ENCODE measurements around the gene SLC6A7. TPM values are rescaled to one million over a fixed set of nuclear protein-coding genes. Genes with fewer than 3 reads are reported as not detected.

Gene SLC6A7
- polyA plus RNA-seq, 1 of the 3 experiments (the other 2 are of a cell fraction), result not detected

DNA sequence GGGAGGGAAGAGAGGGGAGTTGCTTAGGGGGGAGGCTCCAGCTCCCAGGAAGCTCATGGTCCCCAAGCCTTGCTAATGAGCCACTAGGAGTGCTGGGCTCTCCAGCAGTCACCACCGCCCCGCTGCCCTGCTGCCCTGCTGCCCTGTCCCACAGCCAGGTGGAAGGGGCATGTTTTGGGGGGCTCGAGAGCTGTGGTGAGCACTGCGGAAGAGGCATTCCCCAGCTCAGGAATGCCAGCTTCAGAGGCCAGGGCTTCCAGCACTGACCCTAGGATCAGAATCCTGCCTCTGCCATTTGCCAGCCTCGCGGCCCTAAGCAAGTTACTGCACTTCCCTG lies 16.9 kb downstream of the SLC6A7 start (continued):
- TF ChIP-seq, protein P1, sequence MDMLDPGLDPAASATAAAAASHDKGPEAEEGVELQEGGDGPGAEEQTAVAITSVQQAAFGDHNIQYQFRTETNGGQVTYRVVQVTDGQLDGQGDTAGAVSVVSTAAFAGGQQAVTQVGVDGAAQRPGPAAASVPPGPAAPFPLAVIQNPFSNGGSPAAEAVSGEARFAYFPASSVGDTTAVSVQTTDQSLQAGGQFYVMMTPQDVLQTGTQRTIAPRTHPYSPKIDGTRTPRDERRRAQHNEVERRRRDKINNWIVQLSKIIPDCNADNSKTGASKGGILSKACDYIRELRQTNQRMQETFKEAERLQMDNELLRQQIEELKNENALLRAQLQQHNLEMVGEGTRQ (IDR thresholded peaks at IDR 0.05; ENCODE audit: borderline replicate concordance, low read depth, low read length), result no peak
- no peak for TF ChIP-seq NRF1 (IDR thresholded peaks at IDR 0.05; ENCODE audit: low read depth, low read length)

DNA sequence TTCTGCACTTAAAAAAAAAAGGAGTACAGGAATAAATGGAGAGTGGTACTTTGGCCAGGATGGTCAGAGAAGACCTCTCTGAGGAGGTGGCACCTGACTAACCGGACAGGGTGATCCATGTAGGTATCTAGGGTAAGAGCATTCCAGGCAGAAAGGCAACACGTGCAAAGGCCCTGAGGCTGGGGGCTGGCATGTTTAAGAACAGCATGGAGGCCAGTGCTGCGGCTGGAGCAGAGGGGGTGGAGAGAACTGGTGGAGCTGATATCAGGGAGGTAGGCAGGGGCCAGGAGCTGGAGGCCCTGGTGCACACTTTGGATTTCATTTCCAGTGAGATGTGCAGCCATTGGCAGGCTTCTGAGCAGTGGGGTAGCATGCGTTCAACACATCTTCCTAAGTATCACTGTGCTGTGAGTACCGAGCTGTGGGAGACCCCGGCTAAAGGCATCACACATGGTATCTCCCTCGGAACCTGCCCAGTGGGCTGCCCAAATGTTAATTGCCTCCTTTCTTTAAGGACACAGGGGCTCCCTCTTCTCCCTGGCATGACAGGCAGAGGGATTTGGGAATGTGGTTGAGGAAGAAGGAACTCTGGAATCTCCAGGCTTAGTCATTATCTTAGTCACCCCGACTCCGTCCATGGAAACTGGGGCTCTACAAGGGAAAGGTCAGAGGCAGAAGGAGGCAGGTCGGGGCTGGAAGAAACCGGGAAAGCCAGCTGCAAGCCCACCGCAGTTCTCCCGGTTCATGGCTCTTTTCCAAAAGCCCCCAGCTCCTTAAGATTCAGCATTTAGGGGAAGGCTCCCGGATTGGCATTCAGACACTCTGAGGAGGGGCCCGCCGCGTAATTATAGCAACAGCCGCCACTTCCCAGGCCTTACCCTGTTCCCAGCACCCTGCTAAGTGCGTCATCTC lies 18.6 kb downstream of the SLC6A7 start:
- no peak overlapping the region for H3K4me3 ChIP-seq (ENCODE audit: low read depth in 2 of 2, low read length in 1 of 2)
- 0 out of 4 replicates have a peak, but pooled peaks cover 0 to 4% of the 10 kb centered on the region in 2 experiments for H3K4me1 ChIP-seq (ENCODE audit: control insufficient read depth in 1 of 2, insufficient read depth in 2 of 2, low read depth in 1 of 2, low read length in 1 of 2)
- no peak overlapping the region for H3K27ac ChIP-seq (ENCODE audit: low read depth in 2 of 2, low read length in 1 of 2)
- no peaks in the 10 kb centered on the region for H3K27me3 ChIP-seq (ENCODE audit: insufficient read depth)
- H3F3A ChIP-seq (replicated peaks; ENCODE audit: insufficient read depth), result no peaks in the 10 kb centered on the region
- no peak overlapping the region for H3K9ac ChIP-seq
- H3K36me3 ChIP-seq (replicated peaks in 1 of 2; ENCODE audit: control insufficient read depth in 1 of 2, insufficient read depth in 2 of 2, low read length in 1 of 2), result no peaks in the 10 kb centered on the region
- no peaks in the 10 kb centered on the region for H4K20me1 ChIP-seq (ENCODE audit: insufficient read depth)
- H3K9me3 ChIP-seq, result no peaks in the 10 kb centered on the region
- H2AFZ ChIP-seq (ENCODE audit: low read depth), result no peak overlapping the region
- ChIA-PET CTCF (interaction anchor here (0.6 to 1.4 kb wide), 5 partner anchors 9 to 33 kb away, joined by 3 to 6 read pairs (median 3); no protein-coding TSS in a partner anchor), POLR2A (no interaction called here)
- no peaks in the 10 kb centered on the region for H3K79me2 ChIP-seq (ENCODE audit: insufficient read depth)
- DNase-seq, result no peak
- no peak for TF ChIP-seq RCOR1 (IDR thresholded peaks at IDR 0.05; ENCODE audit: low read length)
- TF ChIP-seq MXI1 (IDR thresholded peaks at IDR 0.05; ENCODE audit: low read depth, low read length), result no peak
- peak; percentile 35; the same call in 1 of the 2 replicates for TF ChIP-seq FOSL2 (IDR thresholded peaks at IDR 0.05; ENCODE audit: borderline replicate concordance, low read depth)
- no peak overlapping the region for H3K4me2 ChIP-seq
- no peaks in the 10 kb centered on the region for H3K9me2 ChIP-seq
- 87% methylated on average over 17 of the region's 19 CpGs for WGBS (ENCODE audit: low lambda C conversion rate)

DNA sequence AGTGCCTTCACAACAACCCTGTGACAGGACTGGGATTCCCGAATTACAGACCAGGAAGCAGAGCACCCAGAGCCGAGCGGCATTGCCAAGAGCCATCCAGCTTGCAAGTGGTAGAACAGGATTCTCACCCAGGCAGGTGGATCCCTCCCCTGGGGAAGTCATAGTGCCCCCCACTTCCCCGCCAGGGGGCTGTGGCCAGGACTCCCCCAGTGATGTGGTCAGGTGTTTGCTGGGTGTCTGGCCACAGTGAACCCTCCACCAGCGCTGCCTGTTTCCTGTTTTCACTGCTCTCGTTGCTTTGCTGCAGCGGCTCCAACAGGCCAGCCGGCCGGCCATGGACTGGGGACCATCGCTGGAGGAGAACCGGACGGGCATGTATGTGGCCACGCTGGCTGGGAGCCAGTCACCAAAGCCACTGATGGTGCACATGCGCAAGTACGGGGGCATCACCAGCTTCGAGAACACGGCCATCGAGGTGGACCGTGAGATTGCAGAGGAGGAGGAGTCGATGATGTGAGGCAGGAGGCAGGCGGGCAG lies 19.3 kb downstream of the SLC6A7 start:
- Histone ChIP-seq H3K9me2 (no peaks in the 10 kb centered on the region), H3K36me3 (replicated peaks in 1 of 2; ENCODE audit: control insufficient read depth in 1 of 2, insufficient read depth in 2 of 2, low read length in 1 of 2) (no peaks in the 10 kb centered on the region), H3K27me3 (ENCODE audit: insufficient read depth) (no peaks in the 10 kb centered on the region), H3K4me1 (ENCODE audit: control insufficient read depth in 1 of 2, insufficient read depth in 2 of 2, low read depth in 1 of 2, low read length in 1 of 2) (0 out of 4 replicates have a peak, but pooled peaks cover 0 to 4% of the 10 kb centered on the region in 2 experiments), H3K4me3 (ENCODE audit: low read depth in 2 of 2, low read length in 1 of 2) (no peak overlapping the region), H2AFZ (ENCODE audit: low read depth) (no peak overlapping the region), H3K27ac (ENCODE audit: low read depth in 2 of 2, low read length in 1 of 2) (no peak overlapping the region), H3K9me3 (no peaks in the 10 kb centered on the region), H3F3A (replicated peaks; ENCODE audit: insufficient read depth) (no peaks in the 10 kb centered on the region), H3K79me2 (ENCODE audit: insufficient read depth) (no peaks in the 10 kb centered on the region), H4K20me1 (ENCODE audit: insufficient read depth) (no peaks in the 10 kb centered on the region), H3K4me2 (no peak overlapping the region), H3K9ac (no peak overlapping the region)
- no peak for DNase-seq
- ChIA-PET POLR2A (no interaction called here), CTCF (interaction anchor here (0.8 to 1.0 kb wide), 2 partner anchors 8 to 34 kb away, joined by 3 read pairs; no protein-coding TSS in a partner anchor)
- 97% methylated on average over 15 of the region's 21 CpGs for WGBS (ENCODE audit: low lambda C conversion rate)
- TF ChIP-seq RAD21 (IDR thresholded peaks at IDR 0.05; ENCODE audit: low read length) (no peak), JUND (IDR thresholded peaks at IDR 0.05) (no peak), RCOR1 (IDR thresholded peaks at IDR 0.05; ENCODE audit: low read length) (no peak), FOXJ3 (CRISPR knock-in tag; IDR thresholded peaks at IDR 0.05) (no peak), RFX5 (IDR thresholded peaks at IDR 0.05; ENCODE audit: low read length) (no peak), TEAD4 (IDR thresholded peaks at IDR 0.05; ENCODE audit: borderline replicate concordance, insufficient read depth) (no peak), YY1 (IDR thresholded peaks at IDR 0.05; ENCODE audit: low read depth) (no peak), EP300 (IDR thresholded peaks at IDR 0.05; ENCODE audit: borderline replicate concordance in 1 of 2, low read depth in 1 of 2, low read length in 1 of 2) (no peak), SIN3A (IDR thresholded peaks at IDR 0.05; ENCODE audit: borderline replicate concordance, low read depth, low read length) (no peak), EZH2phosphoT487 (IDR thresholded peaks at IDR 0.05; ENCODE audit: borderline replicate concordance, low read depth) (no peak), ELF1 (IDR thresholded peaks at IDR 0.05) (no peak), TCF12 (IDR thresholded peaks at IDR 0.05) (no peak), SMC3 (IDR thresholded peaks at IDR 0.05; ENCODE audit: low read depth, low read length) (no peak)
- TF ChIP-seq, protein P2, sequence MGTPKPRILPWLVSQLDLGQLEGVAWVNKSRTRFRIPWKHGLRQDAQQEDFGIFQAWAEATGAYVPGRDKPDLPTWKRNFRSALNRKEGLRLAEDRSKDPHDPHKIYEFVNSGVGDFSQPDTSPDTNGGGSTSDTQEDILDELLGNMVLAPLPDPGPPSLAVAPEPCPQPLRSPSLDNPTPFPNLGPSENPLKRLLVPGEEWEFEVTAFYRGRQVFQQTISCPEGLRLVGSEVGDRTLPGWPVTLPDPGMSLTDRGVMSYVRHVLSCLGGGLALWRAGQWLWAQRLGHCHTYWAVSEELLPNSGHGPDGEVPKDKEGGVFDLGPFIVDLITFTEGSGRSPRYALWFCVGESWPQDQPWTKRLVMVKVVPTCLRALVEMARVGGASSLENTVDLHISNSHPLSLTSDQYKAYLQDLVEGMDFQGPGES (IDR thresholded peaks at IDR 0.05; ENCODE audit: low read depth, low read length), result no peak
- TF ChIP-seq, protein P3, sequence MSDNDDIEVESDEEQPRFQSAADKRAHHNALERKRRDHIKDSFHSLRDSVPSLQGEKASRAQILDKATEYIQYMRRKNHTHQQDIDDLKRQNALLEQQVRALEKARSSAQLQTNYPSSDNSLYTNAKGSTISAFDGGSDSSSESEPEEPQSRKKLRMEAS (IDR thresholded peaks at IDR 0.05; ENCODE audit: low read depth), result no peak
